ENCODE measurements around the gene UNK. TPM values are rescaled to one million over a fixed set of nuclear protein-coding genes. Genes with fewer than 3 reads are reported as not detected.
A peak's percentile ranks its signal among the peaks of the same experiment; 100 is the strongest.
"Not testable (repeated sequence)": the region's sequence is repeated elsewhere in the genome, so short reads cannot be mapped to it uniquely, and the experiment has no call there.

UNK gene
- total RNA-seq, 1 donor from 2014 or later, result 49.7 TPM

- no peak overlapping the region for H3K4me3 Mint-ChIP-seq
Measured at GRCh38 chr17:75849279-75849646, 64.7 kb downstream of the UNK start.

GRCh38 chr17:75849724-75850123, 65.1 kb downstream of the UNK start:
- Mint-ChIP-seq H3K36me3 (peaks cover 3% of the 10 kb centered on the region), H3K27me3 (no peaks in the 10 kb centered on the region)

More at GRCh38 chr17:75849279-75849646, 64.7 kb downstream of the UNK start:
- no peaks in the 10 kb centered on the region for H3K27me3 Mint-ChIP-seq
- peaks cover 15% of the 10 kb centered on the region for H3K4me1 Mint-ChIP-seq (ENCODE audit: unreplicated experiment)
- H3K36me3 Mint-ChIP-seq, result peaks cover 3% of the 10 kb centered on the region
- no peak for DNase-seq (ENCODE audit: extremely low spot score, unreplicated experiment)
- TF ChIP-seq CTCF (conservative IDR thresholded peaks at IDR 0.05), result no peak
- no peak overlapping the region for H3K27ac Mint-ChIP-seq
- no peaks in the 10 kb centered on the region for H3K9me3 Mint-ChIP-seq

GRCh38 chr17:75850928-75851692, 66.5 kb downstream of the UNK start:
- Mint-ChIP-seq H3K9me3 (no peaks in the 10 kb centered on the region), H3K27ac (no peak overlapping the region), H3K36me3 (peaks cover 3% of the 10 kb centered on the region), H3K27me3 (no peaks in the 10 kb centered on the region), H3K4me1 (ENCODE audit: unreplicated experiment) (peaks cover 6% of the 10 kb centered on the region), H3K4me3 (no peak overlapping the region)
- no peak for DNase-seq (ENCODE audit: extremely low spot score, unreplicated experiment)
- TF ChIP-seq CTCF (conservative IDR thresholded peaks at IDR 0.05), result no peak

More at GRCh38 chr17:75849724-75850123, 65.1 kb downstream of the UNK start:
- Mint-ChIP-seq H3K27ac (no peak overlapping the region), H3K4me1 (ENCODE audit: unreplicated experiment) (peaks cover 17% of the 10 kb centered on the region), H3K4me3 (no peak overlapping the region), H3K9me3 (no peaks in the 10 kb centered on the region)
- no peak for DNase-seq (ENCODE audit: extremely low spot score, unreplicated experiment)
- no peak for TF ChIP-seq CTCF (conservative IDR thresholded peaks at IDR 0.05)

- H3K9me3 Mint-ChIP-seq; H3K36me3 Mint-ChIP-seq; DNase-seq (ENCODE audit: extremely low spot score, unreplicated experiment); H3K27ac Mint-ChIP-seq; H3K4me3 Mint-ChIP-seq; H3K27me3 Mint-ChIP-seq; H3K4me1 Mint-ChIP-seq (ENCODE audit: unreplicated experiment): not testable (repeated sequence)
Measured at GRCh38 chr17:75851693-75851991, 67.0 kb downstream of the UNK start.

- no peak for TF ChIP-seq CTCF (conservative IDR thresholded peaks at IDR 0.05)
- DNase-seq (ENCODE audit: extremely low spot score, unreplicated experiment), result no peak
- no peaks in the 10 kb centered on the region for H3K27me3 Mint-ChIP-seq
- H3K36me3 Mint-ChIP-seq, result peaks cover under 1% of the 10 kb centered on the region
- peak overlapping the region; percentile 63 for H3K27ac Mint-ChIP-seq
- peak overlapping the region; percentile 65 for H3K4me3 Mint-ChIP-seq
- peaks cover 10% of the 10 kb centered on the region for H3K4me1 Mint-ChIP-seq (ENCODE audit: unreplicated experiment)
- H3K9me3 Mint-ChIP-seq, result no peaks in the 10 kb centered on the region
Measured at GRCh38 chr17:75853433-75853832, 68.8 kb downstream of the UNK start.

- H3K4me3 Mint-ChIP-seq, result no peak overlapping the region
- H3K9me3 Mint-ChIP-seq, result no peaks in the 10 kb centered on the region
- no peak for DNase-seq (ENCODE audit: extremely low spot score, unreplicated experiment)
- no peaks in the 10 kb centered on the region for H3K36me3 Mint-ChIP-seq
- no peak overlapping the region for H3K27ac Mint-ChIP-seq
- H3K4me1 Mint-ChIP-seq (ENCODE audit: unreplicated experiment), result peaks cover 10% of the 10 kb centered on the region
- H3K27me3 Mint-ChIP-seq, result no peaks in the 10 kb centered on the region
- TF ChIP-seq CTCF (conservative IDR thresholded peaks at IDR 0.05), result no peak
Measured at GRCh38 chr17:75854101-75854748, 69.6 kb downstream of the UNK start.

Measured in type B pancreatic cell (in vitro differentiated cells).